WERI-Rb-1 (cell line): ENCODE measurements around the gene TIMM13.
"Not testable (repeated sequence)": the region's sequence is repeated elsewhere in the genome, so short reads cannot be mapped to it uniquely, and the experiment has no call there.

ENCODE experiments used
- DNase-seq: peaks from one replicate; pipeline ENCODE4 v3.0.0-alpha.2; 2020
- H3K27ac ChIP-seq: fragments of 250-450 bp; sonication (Bioruptor Pico); 2 replicates; pipeline ENCODE4 v1.5.1; 2020; ENCODE audit warnings: mild to moderate bottlenecking, moderate library complexity
- H3K27me3 ChIP-seq: fragments of 250-450 bp; sonication (Bioruptor Pico); 2 replicates; pipeline ENCODE4 v1.5.1; 2021; ENCODE audit warnings: mild to moderate bottlenecking, low read depth, moderate library complexity; ENCODE audit not compliant: insufficient read depth, severe bottlenecking
- H3K36me3 ChIP-seq: fragments of 250-450 bp; sonication (Bioruptor Pico); 2 replicates; pipeline ENCODE4 v1.5.1; 2020; ENCODE audit warnings: mild to moderate bottlenecking, moderate library complexity
- H3K4me3 ChIP-seq: 2 replicates; pipeline ENCODE4 v1.5.1; 2011; ENCODE audit warnings: low read depth, mild to moderate bottlenecking, control low read depth, low read length
- H3K9me3 ChIP-seq: fragments of 250-450 bp; sonication (Bioruptor Pico); 2 replicates; pipeline ENCODE4 v1.5.1; 2021; ENCODE audit warnings: mild to moderate bottlenecking, moderate library complexity; ENCODE audit not compliant: severe bottlenecking
- TF ChIP-seq, protein P1 (sequence below): IDR thresholded peaks from 2 replicates; pipeline ENCODE4 v1.5.1; 2011; ENCODE audit warnings: low read depth, mild to moderate bottlenecking, control low read depth, inconsistent platforms, low read length

The TIMM13 gene

GRCh38 chr19:2394442-2395292, 32.7 kb downstream of the TIMM13 start:
- Histone ChIP-seq H3K27me3 (no peaks in the 10 kb centered on the region), H3K4me3 (no peak overlapping the region), H3K9me3 (peaks cover 13% of the 10 kb centered on the region), H3K27ac (no peak overlapping the region), H3K36me3 (no peaks in the 10 kb centered on the region)
- DNase-seq: no peak
- TF ChIP-seq, protein P1, sequence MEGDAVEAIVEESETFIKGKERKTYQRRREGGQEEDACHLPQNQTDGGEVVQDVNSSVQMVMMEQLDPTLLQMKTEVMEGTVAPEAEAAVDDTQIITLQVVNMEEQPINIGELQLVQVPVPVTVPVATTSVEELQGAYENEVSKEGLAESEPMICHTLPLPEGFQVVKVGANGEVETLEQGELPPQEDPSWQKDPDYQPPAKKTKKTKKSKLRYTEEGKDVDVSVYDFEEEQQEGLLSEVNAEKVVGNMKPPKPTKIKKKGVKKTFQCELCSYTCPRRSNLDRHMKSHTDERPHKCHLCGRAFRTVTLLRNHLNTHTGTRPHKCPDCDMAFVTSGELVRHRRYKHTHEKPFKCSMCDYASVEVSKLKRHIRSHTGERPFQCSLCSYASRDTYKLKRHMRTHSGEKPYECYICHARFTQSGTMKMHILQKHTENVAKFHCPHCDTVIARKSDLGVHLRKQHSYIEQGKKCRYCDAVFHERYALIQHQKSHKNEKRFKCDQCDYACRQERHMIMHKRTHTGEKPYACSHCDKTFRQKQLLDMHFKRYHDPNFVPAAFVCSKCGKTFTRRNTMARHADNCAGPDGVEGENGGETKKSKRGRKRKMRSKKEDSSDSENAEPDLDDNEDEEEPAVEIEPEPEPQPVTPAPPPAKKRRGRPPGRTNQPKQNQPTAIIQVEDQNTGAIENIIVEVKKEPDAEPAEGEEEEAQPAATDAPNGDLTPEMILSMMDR: no peak

DNA sequence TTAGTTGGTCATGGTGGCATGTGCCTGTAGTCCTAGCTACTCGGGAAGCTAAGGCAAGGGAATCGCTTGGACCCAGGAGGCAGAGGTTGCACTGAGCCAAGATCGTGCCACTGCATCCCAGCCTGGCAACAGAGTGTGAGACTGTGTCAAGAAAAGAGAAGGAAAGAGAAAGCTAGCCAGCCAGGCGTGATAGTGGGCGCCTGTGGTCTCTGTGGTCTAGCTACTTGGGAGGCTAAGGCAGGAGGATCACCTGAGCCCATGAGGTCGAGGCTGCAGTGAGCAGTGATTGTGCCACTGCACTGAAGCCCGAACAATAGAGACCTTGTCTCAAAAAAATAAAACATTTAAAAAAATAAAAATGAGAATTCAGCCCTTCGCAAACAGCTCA, 33.3 kb downstream of the TIMM13 start:
- Histone ChIP-seq H3K4me3 (no peak overlapping the region), H3K27me3 (no peaks in the 10 kb centered on the region), H3K27ac (no peak overlapping the region), H3K36me3 (no peaks in the 10 kb centered on the region), H3K9me3 (peaks cover 13% of the 10 kb centered on the region)
- TF ChIP-seq, protein P1: no peak
- DNase-seq: no peak

DNA sequence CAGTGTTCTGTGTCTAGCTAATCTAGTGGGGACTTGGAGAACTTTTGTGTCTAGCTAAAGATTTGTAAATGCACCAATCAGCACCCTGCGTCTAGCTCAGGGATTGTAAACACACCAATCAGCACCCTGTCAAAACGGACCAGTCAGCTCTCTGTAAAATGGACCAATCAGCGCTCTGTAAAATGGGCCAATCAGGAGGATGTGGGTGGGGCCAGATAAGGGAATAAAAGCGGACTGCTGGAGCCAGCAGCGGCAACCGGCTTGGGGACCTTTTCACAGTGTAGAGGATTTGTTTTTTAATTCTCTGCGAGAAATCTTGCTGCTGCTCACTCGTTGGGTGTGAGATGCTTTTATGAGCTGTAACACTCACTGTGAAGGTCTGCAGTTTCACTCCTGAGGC, 34.5 kb downstream of the TIMM13 start:
- not testable (repeated sequence) for DNase-seq, H3K4me3 ChIP-seq, H3K27me3 ChIP-seq, H3K36me3 ChIP-seq
- Histone ChIP-seq H3K27ac (peak overlapping the region; percentile 67), H3K9me3 (peaks cover 13% of the 10 kb centered on the region)

GRCh38 chr19:2392366-2392765, 35.0 kb downstream of the TIMM13 start:
- Histone ChIP-seq H3K9me3 (peaks cover 13% of the 10 kb centered on the region), H3K4me3 (no peak overlapping the region), H3K27me3 (no peaks in the 10 kb centered on the region), H3K36me3 (no peaks in the 10 kb centered on the region), H3K27ac (peak overlapping the region; percentile 67)
- TF ChIP-seq, protein P1: no peak
- peak; percentile 40 for DNase-seq

DNA sequence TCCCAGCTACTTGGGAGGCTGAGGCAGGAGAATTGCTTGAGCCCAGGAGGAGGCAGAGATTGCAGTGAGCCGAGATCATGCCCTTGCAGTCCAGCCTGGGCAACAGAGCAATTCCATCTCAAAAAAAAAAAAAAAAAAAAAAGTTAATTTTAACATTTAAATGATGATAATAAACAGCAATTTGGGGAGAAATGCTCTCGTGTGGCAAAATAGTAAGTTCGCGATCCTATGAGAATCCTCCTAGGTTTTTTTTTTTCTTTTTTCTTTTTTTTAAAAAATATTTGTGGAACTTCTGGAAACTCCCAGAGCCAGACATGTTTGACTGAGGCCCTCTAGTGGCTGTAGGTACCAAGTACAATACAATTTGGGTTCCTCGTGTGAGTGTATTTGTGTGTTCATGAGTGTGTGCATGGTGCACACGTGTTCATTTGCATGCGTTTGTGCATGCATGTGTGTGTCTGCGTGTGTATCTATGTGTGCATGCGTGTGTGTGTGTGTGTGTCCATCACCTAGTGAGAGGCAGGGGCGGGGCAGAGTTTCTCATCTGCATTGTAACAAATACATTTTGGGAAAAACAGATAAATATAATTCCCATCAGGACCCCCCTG, 36.2 kb downstream of the TIMM13 start:
- Histone ChIP-seq H3K9me3 (peaks cover 13% of the 10 kb centered on the region), H3K36me3 (no peaks in the 10 kb centered on the region), H3K4me3 (no peak overlapping the region), H3K27me3 (no peaks in the 10 kb centered on the region), H3K27ac (no peak overlapping the region)
- TF ChIP-seq, protein P1: peak; percentile 82
- peak; percentile 41 for DNase-seq

DNA sequence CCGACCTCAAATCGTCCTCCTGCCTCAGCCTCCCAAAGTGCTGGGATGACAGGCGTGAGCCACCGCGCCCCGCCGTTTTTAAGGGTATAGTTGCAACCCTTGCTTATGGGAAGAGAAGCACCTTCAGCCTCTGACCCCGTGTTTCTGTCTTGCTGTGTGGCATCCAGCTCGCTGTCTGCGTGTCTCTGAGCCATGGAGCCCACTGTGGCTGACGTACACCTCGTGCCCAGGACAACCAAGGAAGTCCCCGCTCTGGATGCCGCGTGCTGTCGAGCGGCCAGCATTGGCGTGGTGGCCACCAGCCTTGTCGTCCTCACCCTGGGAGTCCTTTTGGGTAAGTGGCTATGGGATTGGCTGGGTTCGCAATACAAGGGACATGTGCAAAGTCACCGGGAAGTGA, 37.8 kb downstream of the TIMM13 start:
- Histone ChIP-seq H3K4me3 (no peak overlapping the region), H3K27ac (no peak overlapping the region), H3K27me3 (no peaks in the 10 kb centered on the region), H3K9me3 (peaks cover 13% of the 10 kb centered on the region), H3K36me3 (no peaks in the 10 kb centered on the region)
- TF ChIP-seq, protein P1: no peak
- no peak for DNase-seq
